ENCODE results near the gene ACTN4.
"Not testable (repeated sequence)": the region's sequence is repeated elsewhere in the genome, so short reads cannot be mapped to it uniquely, and the experiment has no call there.

Gene ACTN4

GRCh38 chr19:38647368-38647965, at the start of gene ACTN4:
Gene ACTN4 (plus strand): TSS chr19:38647649. CDS start chr19:38647746, 97 bp downstream.
- DNase-seq, result peak; percentile 100

GRCh38 chr19:38599722-38600121, 47.7 kb upstream of the ACTN4 start:
- DNase-seq, result no peak

DNA sequence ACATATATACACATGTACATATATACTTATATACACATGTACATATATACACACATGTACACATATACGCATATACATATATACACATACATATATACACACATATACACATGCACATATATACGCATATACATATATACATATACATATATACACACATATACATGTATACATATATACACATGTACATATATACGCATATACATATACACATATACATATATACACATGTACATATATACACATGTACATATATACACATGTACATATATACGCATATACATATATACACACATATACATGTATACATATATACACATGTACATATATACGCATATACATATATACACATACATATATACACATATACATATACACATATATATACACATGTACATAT, 44.6 kb upstream of the ACTN4 start:
- not testable (repeated sequence) for DNase-seq

GRCh38 chr19:38606131-38606530, 41.3 kb upstream of the ACTN4 start:
- no peak for DNase-seq

DNA sequence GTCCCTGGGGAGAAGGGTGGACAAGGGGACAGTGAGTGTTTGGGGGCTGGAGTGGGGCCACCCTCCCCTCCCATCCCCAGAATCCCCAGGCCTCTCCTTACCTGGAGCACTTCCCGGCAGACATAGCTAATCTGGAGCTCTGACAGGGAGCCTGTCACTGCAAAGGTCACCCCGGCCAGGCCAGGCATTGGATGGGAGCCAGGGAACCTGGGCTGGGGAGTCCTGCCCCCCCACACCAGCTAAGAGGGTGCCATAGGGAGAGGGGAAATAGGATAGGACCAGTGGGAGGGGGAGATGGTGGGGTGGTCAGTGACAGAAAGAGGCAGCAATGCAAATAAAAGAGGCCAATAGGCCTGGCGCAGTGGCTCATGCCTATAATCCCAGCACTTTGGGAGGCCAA, 33.2 kb upstream of the ACTN4 start:
- no peak for DNase-seq

DNA sequence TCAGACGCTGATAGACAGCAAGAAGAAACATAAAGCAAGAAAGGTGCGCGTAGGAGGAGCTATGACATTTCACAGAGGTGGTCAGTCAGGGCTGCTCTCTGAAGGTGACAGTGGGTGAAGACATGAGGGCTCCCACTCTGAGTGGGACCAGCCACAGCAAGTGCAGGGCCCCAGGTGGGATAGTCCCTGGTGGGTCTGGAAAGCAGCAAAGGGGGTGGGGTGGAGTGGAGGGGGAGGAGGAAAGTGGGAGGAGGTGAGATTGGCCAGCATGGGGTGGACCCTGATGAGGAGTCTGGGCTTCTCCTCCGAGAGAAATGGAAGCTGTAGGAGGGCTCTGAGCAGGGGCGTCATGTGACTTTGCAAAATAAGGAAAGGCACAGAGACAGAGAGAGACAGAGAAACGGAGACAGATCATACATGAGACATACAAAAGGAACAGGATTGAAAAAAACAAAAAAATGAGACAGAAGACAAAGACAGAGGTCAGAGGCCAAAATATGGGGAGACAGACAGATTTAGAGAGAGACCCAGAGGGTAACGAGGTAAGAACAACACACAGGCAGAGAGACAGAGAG, 32.4 kb upstream of the ACTN4 start:
- DNase-seq, result no peak

DNA sequence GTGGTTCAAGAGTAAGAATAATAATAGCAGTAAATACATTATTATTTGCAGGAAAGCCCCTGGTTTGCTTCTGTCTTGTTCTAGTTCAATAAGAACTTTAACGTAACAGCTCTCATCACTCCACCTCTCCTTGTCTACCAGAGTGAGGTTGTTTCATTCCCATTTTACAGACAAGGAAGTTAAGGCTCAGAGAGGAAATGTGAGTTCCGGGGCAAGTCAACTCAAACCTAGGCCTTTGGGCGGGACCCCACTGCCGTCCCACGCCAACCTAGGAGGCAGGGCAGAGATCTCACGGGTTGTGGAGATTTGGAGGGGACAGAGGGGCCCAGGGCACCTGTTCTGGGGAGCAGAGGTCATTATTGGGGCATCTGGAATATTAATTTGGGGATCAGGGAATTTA, 31.2 kb upstream of the ACTN4 start:
- no peak for DNase-seq

GRCh38 chr19:38617283-38617763, 30.1 kb upstream of the ACTN4 start:
- DNase-seq, result no peak

DNA sequence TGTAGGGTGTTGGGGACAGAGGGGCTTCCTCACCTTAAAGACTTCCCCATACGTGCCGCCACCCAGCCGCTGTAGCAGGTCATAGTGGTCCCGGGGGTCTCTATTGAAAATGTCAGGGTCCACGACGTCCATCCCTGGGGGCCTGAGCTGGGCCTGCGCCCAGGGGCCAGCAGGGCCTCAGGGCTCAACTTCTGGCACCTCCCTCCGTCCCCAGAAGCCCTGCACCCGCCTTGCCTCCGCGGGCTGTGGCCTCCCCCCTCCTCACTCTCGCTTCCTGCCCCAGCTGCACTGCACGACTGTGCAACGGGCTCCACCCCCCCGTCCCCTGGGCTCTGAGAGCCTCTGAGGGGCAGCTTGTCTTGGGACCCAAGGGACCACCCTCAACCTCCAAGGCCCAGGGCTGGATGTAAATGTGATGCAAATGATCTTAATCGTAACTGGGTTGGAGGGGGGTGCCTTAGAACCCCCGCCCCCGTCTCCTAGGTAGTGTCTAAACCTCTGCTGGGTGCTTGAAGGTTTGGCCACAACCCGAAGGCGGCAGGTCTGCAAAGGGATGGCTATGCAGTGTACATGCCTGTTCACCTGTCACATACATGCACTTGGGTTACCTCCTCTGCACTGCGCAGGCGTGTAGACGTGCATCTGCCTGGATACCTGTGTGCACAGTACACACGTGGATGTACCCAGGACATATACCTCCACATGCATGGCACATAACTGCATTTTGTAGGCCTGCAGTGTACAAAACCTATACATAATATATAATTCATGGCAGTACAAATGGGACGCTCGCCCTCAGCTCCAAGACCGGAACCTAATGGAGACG, 29.5 kb upstream of the ACTN4 start, which contains the start of gene MAP4K1:
MAP4K1 (minus strand) TSS at position 190 of the 826 bp plus-strand sequence; CDS start at position 132, 58 bp downstream.
- DNase-seq, result peak; percentile 59

DNA sequence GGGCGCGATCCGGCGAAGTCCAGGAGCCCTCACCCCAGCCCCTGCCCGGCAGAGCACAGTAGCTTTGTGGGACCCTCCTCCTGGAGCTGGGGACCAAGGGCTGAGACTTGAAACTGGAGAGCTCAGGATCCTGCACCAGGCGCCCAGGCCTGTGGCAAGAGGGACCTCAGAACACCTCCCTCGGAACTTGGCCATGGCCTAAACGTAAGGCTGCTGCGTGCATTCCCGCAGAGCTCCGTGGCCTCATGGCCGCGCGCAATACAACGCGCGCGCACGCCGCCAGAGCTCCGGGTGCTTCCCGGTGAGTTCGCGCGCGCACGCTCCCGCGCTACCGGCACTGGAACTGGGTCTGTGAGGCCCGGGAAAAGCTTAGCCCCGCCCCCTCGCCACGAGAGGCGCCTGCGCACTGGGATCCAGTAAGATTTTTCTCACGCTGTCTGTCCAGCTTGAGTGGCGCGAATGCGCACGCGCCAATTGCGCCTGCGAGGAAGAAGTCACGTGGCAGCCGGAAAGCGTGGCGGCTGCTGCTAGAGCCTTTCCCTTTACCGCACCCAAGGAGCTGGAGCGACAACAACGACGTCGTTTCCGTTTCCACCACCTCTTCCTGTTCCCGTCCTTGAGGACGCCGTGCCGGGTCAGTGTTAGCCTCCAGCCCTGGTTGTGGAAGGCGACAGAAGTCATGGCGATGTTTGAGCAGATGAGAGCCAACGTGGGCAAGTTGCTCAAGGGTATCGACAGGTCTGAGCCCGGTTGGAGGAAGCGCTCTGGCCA, 28.7 kb upstream of the ACTN4 start, which contains the start of gene EIF3K:
EIF3K (plus strand) TSS at position 599 of the 771 bp plus-strand sequence; CDS start at position 680, 81 bp downstream.
- peak; percentile 97 for DNase-seq

GRCh38 chr19:38619361-38620174, 27.9 kb upstream of the ACTN4 start:
- DNase-seq, result no peak

DNA sequence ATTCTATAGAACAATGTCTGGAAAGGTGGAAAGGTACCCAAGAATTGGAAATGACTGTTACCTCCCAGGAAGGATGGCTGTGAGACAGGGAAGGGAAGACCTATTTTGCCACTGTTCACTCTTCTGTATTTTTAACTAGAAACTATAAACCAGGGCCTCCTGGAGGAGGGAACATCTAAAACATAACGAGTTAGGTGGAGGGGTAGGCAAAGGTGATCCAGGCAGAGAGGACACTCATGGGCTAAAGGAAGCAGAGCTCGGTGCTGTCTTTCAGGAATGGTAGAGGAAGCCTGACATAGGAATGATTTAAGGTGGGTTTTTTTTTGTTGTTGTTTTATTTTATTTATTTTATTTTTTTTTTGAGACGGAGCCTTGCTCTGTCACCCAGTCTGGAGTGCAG, 22.6 kb upstream of the ACTN4 start:
- no peak for DNase-seq

DNA sequence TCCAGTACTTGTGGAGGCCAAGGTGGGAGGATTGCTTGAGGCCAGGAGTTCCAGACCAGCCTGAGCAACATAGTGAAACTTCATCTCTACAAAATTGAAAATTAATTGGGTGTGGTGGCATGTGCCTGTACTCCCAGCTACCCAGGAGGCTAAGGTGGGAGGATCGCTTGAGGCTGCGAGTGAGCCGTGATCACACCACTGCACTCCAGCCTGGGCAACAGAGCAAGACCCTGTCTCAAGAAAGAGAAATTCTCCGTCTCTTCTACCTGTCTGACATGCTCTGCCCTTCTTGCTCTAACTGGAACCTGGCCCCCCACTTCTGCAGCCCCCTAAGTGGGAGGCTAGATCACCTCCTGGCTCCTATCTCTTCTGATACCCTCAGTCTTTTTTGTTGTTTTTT, 21.0 kb upstream of the ACTN4 start:
- DNase-seq, result no peak

GRCh38 chr19:38629568-38629967, 17.9 kb upstream of the ACTN4 start:
- DNase-seq, result no peak

GRCh38 chr19:38631301-38631700, 16.1 kb upstream of the ACTN4 start:
- not testable (repeated sequence) for DNase-seq

DNA sequence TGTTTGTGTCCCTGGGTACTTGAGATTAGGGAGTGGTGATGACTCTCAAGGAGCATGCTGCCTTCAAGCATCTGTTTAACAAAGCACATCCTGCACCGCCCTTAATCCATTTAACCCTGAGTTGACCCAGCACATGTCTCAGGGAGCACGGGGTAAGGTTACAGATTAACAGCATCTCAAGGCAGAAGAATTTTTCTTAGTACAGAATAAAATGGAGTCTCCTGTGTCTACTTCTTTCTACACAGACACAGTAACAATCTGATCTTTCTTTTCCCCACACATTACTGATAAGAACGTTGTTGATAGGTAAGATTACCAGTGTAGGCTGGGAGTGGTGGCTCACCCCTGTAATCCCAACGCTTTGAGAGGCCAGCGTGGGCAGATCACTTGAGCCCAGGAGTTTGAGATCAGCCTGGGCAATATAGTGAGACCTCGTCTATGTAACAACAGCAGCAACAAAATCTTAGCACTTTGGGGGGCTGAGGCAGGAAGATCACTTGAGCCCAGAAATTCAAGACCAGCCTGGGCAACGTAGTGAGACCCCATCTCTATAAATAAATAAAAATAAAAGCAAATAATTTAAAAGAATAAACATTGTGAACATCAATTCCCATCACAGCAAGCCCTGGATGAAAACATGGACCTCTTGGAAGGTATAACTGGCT, 15.5 kb upstream of the ACTN4 start:
- DNase-seq, result not testable (repeated sequence)

DNA sequence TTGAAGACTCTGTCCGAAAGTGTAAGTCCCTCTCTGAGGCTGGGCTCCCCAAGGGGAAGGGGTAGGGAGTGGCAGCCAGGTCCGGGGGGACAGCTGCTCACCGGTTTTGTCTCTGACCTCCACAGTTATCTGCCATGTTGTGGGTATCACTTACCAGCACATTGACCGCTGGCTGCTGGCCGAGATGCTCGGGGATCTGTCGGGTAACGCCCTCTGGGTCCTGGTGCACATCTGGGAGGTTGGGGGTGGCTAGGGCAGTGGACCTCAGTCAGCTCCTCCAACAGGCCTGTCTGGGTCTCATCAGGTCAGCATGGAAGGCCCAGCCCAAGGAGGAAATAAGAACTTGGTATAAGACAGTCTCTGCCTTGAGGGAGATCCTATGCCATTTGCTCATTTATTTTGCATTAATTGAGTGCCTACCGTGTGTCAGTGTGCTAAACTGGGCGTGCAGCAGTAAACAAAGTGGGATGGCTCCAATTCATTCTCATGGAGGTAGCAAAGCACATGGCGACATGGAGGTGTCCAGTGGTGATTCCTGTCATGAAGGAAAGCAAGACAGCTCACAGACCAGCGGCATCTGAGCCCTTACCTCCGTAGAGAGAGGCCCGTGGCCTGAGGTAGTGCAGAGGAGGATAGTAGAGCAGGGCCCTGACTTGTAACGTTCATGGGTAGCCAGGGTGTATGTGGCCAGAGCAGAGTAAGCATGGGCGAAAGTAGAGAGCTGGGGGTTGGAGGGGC, 14.8 kb upstream of the ACTN4 start:
- no peak for DNase-seq

GRCh38 chr19:38634757-38635482, 12.5 kb upstream of the ACTN4 start:
- DNase-seq, result peak; percentile 73

DNA sequence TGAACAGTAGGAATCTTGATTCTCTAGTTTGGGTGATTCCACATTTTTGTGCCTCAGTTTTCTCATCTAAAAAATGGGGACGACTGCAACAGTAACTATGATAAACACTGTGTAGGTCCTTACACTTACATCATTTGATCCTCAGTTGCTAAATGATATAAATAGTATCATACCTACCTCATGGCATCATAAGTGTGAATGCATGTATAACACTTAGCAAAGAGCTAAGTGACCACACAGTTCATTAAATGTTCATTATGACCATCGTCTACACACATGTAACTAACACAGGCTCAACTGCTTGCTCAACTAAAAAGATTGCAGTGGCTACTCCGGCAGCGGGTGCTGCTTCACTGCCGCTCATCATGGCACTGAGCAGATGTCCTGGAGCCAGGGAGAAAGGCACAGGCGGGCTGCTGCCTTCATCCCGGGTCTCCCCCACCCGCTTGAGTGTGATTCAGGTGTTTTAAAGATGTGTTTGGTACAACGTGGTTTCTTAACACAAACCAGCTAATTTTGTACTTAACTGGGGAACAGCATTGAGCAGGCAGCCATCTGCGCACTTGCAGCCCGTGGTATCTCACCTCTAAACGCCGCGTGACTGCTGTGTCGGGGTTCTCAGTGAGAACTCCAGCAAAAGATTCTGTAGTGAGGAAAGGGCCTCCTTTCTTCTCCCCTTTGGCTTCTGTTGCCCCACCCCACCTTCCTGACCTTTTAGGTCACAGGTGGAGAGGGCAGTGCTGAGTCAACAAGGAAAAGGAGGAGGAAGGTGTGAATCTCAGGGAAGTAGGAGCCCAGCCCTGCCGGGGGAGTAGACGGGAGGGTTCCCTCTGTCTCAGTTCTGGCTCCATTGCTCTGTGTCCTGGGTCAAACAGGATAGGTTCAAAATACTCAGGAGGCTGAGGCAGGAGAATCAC, 11.7 kb upstream of the ACTN4 start:
- no peak for DNase-seq

Measured in activated CD8-positive, alpha-beta memory T cell treated with anti-CD3 and anti-CD28 coated beads, Interleukin-2, amount 50 U/mL, for 4 hours (primary cell).